Epithelial cell of alveolus of lung (primary cell): ENCODE results near the gene IFNAR1. TPM values are rescaled to one million over a fixed set of nuclear protein-coding genes. Genes with fewer than 3 reads are reported as not detected.

Experiments used
- total RNA-seq: library from RNA; depleted of rRNA; stranded (reverse); fragments of >200 nt; gene quantifications from 2 replicates; pipeline ENCODE4 v1.2.1, GENCODE V29; 2015

The IFNAR1 gene
- total RNA-seq, result 11.4 and 20.9 TPM in 2 replicates

GRCh38 chr21:33324291-33325221, at the start of gene IFNAR1:
TSS of gene IFNAR1 (plus strand) at chr21:33324970. CDS start at chr21:33325056, 86 bp downstream.

GRCh38 chr21:33403128-33403785, 78.5 kb downstream of the IFNAR1 start, which contains the start of gene IFNGR2:
TSS of gene IFNGR2 (plus strand) at chr21:33403413. CDS start at chr21:33403544, 131 bp downstream.

Other genes starting within 250 kb of the IFNAR1 start
- gene IFNAR2, start 95.0 kb upstream of the IFNAR1 start, total RNA-seq, result 7.2 and 18.2 TPM in 2 replicates
- 29.3 and 49.9 TPM in 2 replicates for gene IL10RB, start 58.6 kb upstream of the IFNAR1 start, total RNA-seq
- gene IFNGR2, start 78.4 kb downstream of the IFNAR1 start, total RNA-seq, result 68.6 and 69.0 TPM in 2 replicates
- 21.3 and 42.6 TPM in 2 replicates for gene TMEM50B, start 155.0 kb downstream of the IFNAR1 start, total RNA-seq
- gene DNAJC28, start 166.7 kb downstream of the IFNAR1 start, total RNA-seq, result 0.64 and 1.0 TPM in 2 replicates
- 82.7 and 121 TPM in 2 replicates for gene GART, start 217.1 kb downstream of the IFNAR1 start, total RNA-seq
- 97.6 and 166 TPM in 2 replicates for gene SON, start 218.1 kb downstream of the IFNAR1 start, total RNA-seq